D721Med (cell line): ENCODE measurements around the gene PODNL1.

Source experiments
- DNase-seq: peaks from one replicate; pipeline ENCODE4 v3.0.0; 2011; ENCODE audit warnings: low spot score; ENCODE audit not compliant: insufficient read length
- FAIRE-seq: peaks from 2 replicates; lab custom pipeline; 2011; peaks lifted over from hg19 to GRCh38; lab: Jason Lieb, UNC
- TF ChIP-seq, protein P1 (sequence below): IDR thresholded peaks from 2 replicates; pipeline ENCODE4 v1.5.1; 2012; ENCODE audit warnings: mild to moderate bottlenecking, control low read depth; ENCODE audit not compliant: insufficient read depth; ENCODE audit errors: missing control alignments

Gene PODNL1

GRCh38 chr19:13899912-13900584 is 38.2 kb downstream of the PODNL1 start:
- DNase-seq (no peak), FAIRE-seq (no peak)
- TF ChIP-seq, protein P1, sequence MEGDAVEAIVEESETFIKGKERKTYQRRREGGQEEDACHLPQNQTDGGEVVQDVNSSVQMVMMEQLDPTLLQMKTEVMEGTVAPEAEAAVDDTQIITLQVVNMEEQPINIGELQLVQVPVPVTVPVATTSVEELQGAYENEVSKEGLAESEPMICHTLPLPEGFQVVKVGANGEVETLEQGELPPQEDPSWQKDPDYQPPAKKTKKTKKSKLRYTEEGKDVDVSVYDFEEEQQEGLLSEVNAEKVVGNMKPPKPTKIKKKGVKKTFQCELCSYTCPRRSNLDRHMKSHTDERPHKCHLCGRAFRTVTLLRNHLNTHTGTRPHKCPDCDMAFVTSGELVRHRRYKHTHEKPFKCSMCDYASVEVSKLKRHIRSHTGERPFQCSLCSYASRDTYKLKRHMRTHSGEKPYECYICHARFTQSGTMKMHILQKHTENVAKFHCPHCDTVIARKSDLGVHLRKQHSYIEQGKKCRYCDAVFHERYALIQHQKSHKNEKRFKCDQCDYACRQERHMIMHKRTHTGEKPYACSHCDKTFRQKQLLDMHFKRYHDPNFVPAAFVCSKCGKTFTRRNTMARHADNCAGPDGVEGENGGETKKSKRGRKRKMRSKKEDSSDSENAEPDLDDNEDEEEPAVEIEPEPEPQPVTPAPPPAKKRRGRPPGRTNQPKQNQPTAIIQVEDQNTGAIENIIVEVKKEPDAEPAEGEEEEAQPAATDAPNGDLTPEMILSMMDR: no peak

- no peak for DNase-seq
- TF ChIP-seq, protein P1: no peak
- FAIRE-seq: no peak
Observed at GRCh38 chr19:13899393-13899792, 38.8 kb downstream of the PODNL1 start.

DNA sequence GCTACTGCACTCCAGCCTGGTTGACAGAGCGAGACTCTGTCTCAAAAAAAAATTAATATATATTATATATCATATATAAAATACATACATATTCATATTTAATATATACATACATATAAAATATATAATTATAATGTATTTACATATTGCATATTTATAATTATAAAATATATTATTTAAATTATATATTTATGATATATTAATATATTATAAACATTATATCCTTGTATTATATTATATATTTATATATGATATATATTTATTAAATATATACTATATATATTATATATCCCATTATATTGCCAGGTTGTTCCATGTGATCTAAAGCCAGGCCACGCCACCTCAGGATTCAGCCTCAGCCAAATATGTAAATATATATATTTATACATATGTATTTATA is 42.0 kb downstream of the PODNL1 start:
- DNase-seq: no peak
- TF ChIP-seq, protein P1: no peak
- no peak for FAIRE-seq

DNA sequence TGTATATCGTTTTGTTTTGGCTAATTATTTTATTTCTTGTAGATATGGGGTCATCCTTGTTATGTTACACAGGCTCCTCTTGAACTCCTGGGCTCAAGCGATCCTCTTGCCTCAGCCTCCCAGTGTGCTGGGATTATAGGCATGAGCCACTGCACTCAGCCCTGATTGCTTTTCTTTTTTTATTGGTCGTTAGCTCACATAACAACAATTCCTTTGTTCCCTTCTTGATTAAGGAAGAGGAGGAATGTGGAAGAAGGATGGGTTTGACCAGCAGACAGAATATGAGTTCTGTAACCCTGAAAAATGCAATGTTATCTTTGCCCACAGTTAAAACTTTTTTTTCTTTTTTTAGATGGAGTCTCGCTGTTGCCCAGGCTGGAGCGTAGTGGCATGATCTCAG is 43.7 kb downstream of the PODNL1 start:
- TF ChIP-seq, protein P1: no peak
- FAIRE-seq (no peak), DNase-seq (no peak)

- FAIRE-seq (no peak), DNase-seq (no peak)
- TF ChIP-seq, protein P1: no peak
Observed at GRCh38 chr19:13892870-13893269, 45.3 kb downstream of the PODNL1 start.

- TF ChIP-seq, protein P1: no peak
- FAIRE-seq (no peak), DNase-seq (no peak)
Observed at GRCh38 chr19:13890136-13890535, 48.1 kb downstream of the PODNL1 start.

GRCh38 chr19:13888281-13888680 is 49.9 kb downstream of the PODNL1 start:
- TF ChIP-seq, protein P1: no peak
- FAIRE-seq: no peak
- no peak for DNase-seq
